ENCODE results near the gene ARMC3.

DNA sequence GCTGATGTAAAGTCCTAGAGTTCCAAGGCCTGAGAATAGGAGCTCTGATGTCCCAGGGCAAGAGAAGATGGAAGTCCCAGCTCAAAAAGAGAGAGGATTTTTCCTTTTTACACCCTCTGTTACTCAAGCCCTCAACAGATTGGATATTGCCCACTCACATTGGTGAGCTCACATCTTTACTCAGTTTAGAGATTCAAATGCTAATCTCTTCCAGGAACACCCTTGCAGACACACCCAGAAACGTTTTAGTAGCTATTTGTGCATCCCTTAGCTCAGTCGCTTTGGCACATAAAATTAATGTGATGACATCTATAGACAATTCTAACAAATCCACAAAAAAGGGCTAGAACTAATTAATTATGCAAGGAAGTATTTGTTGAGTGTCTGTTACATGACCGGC lies 27.1 kb downstream of the ARMC3 start:
- TF ChIP-seq POLR2AphosphoS5 (IDR thresholded peaks at IDR 0.05; ENCODE audit: borderline replicate concordance, low read depth, low read length) (no peak), EZH2 (IDR thresholded peaks at IDR 0.05) (no peak), FOXP2 (optimal IDR thresholded peaks at IDR 0.05; ENCODE audit: control extremely low read depth, extremely low read length, insufficient read depth) (no peak)
